BJ (cell line): ENCODE results near the gene ELAVL3. TPM values are rescaled to one million over a fixed set of nuclear protein-coding genes. Genes with fewer than 3 reads are reported as not detected.

Source experiments
- CTCF ChIA-PET: fragments of 350-600 bp; formaldehyde crosslinking; extraction: SDS; loops from one replicate; lab custom pipeline; 2021; ENCODE audit warnings: antibody characterized with exemption, inconsistent platforms; lab: Yijun Ruan, JAX
- POLR2A ChIA-PET: fragments of 300-600 bp; sonication (Branson Sonifier 250); formaldehyde crosslinking; extraction: SDS; loops from one replicate; lab custom pipeline; 2021; ENCODE audit warnings: antibody characterized with exemption; lab: Charles Lee
- DNase-seq: peaks from one replicate; pipeline ENCODE4 v3.0.0-alpha.2; 2011; ENCODE audit warnings: low read depth
- H3K27me3 ChIP-seq: 2 replicates; pipeline ENCODE4 v1.6.0; 2011; ENCODE audit warnings: low read length; ENCODE audit not compliant: control insufficient read depth, insufficient read depth
- H3K36me3 ChIP-seq: 2 replicates; pipeline ENCODE4 v1.5.1; 2011; ENCODE audit warnings: low read length; ENCODE audit not compliant: control insufficient read depth, insufficient read depth
- H3K4me3 ChIP-seq: 2 replicates; pipeline ENCODE4 v1.5.1; 2011; ENCODE audit warnings: low read depth, mild to moderate bottlenecking, control low read depth, low read length
- CTCF ChIP-seq: IDR thresholded peaks from 2 replicates; pipeline ENCODE4 v1.5.1; 2011; ENCODE audit warnings: low read depth, mild to moderate bottlenecking, control low read depth, inconsistent platforms, low read length, moderate library complexity; ENCODE audit not compliant: insufficient read depth
- polyA minus RNA-seq: library from RNA; depleted of rRNA, polyadenylated mRNA; stranded (reverse); fragments of >200 nt; gene quantifications from 2 replicates; pipeline ENCODE4 v1.2.3, GENCODE V29; 2011; rRNA and poly(A)+ RNA removed
- polyA plus RNA-seq: library from polyadenylated mRNA; depleted of rRNA; stranded (reverse); fragments of >200 nt; gene quantifications from 2 replicates; pipeline ENCODE4 v1.2.3, GENCODE V29; 2011; rRNA removed

The ELAVL3 gene
- polyA plus RNA-seq, result not detected in 2 replicates
- polyA minus RNA-seq, result not detected in 2 replicates

GRCh38 chr19:11480715-11481533, at the start of gene ELAVL3:
TSS of gene ELAVL3 (minus strand) at chr19:11481046. CDS start at chr19:11480608, 438 bp downstream.
- Histone ChIP-seq H3K4me3 (peak within 1 kb of the TSS; percentile 50; the same call in 1 of the 2 replicates), H3K27me3 (peaks cover 16% of the 10 kb centered on the region), H3K36me3 (no peaks in the 10 kb centered on the region; the same call in 1 of the 2 replicates)
- POLR2A ChIA-PET, result no interaction called here
- no peak for TF ChIP-seq CTCF
- DNase-seq, result no peak
- CTCF ChIA-PET, result interaction anchor here (1.1 to 3.6 kb wide), 5 partner anchors 13 to 194 kb away, joined by 3 to 28 read pairs (median 14); no protein-coding TSS in a partner anchor

- ChIA-PET CTCF (interaction anchor here (1.0 kb wide), 1 partner anchor 9 kb away, joined by 3 read pairs; no protein-coding TSS in a partner anchor), POLR2A (no interaction called here)
- Histone ChIP-seq H3K27me3 (no peaks in the 10 kb centered on the region), H3K36me3 (no peaks in the 10 kb centered on the region), H3K4me3 (no peak overlapping the region)
- peak; percentile 26; the same call in 1 of the 2 replicates for TF ChIP-seq CTCF
- no peak for DNase-seq
Observed at GRCh38 chr19:11530432-11530831, 49.6 kb upstream of the ELAVL3 start.

- Histone ChIP-seq H3K36me3 (no peaks in the 10 kb centered on the region), H3K27me3 (no peaks in the 10 kb centered on the region), H3K4me3 (peak within 1 kb of the TSS; percentile 93)
- POLR2A ChIA-PET, result interaction anchor here (0.6 kb wide), 1 partner anchor 357 kb away, joined by 4 read pairs; no protein-coding TSS in a partner anchor
- CTCF ChIA-PET, result interaction anchor here (0.5 to 1.3 kb wide), 3 partner anchors 47 to 258 kb away, joined by 4 read pairs; no protein-coding TSS in a partner anchor
- DNase-seq, result peak; percentile 96
- TF ChIP-seq CTCF, result no peak
Observed at GRCh38 chr19:11528551-11529341, 47.9 kb upstream of the ELAVL3 start, which contains the start of gene ECSIT. TSS of gene ECSIT (minus strand) at chr19:11529134. CDS start at chr19:11519170, 9,964 bp downstream.

- no peak for DNase-seq
- no peak for TF ChIP-seq CTCF
- Histone ChIP-seq H3K27me3 (no peaks in the 10 kb centered on the region), H3K36me3 (peaks cover 4% of the 10 kb centered on the region), H3K4me3 (no peak overlapping the region)
- CTCF ChIA-PET, result interaction anchor here (1.1 to 1.2 kb wide), 2 partner anchors 16 to 36 kb away, joined by 3 to 4 read pairs; no protein-coding TSS in a partner anchor
- POLR2A ChIA-PET, result no interaction called here
Observed at GRCh38 chr19:11519138-11519537, 38.3 kb upstream of the ELAVL3 start.
